HG02571 (cell line): ENCODE data around the gene EXOC7.
A peak's percentile ranks its signal among the peaks of the same experiment; 100 is the strongest.
"Not testable (repeated sequence)": the region's sequence is repeated elsewhere in the genome, so short reads cannot be mapped to it uniquely, and the experiment has no call there.

Experiments
- ATAC-seq: cut with Tn5 transposase; IDR thresholded peaks from one replicate; pipeline ENCODE4 v1.9.1; 2021; ENCODE audit warnings: mild to moderate bottlenecking, moderate library complexity; ENCODE audit not compliant: unreplicated experiment

The EXOC7 gene

GRCh38 chr17:76076146-76076764 lies 27.3 kb downstream of the EXOC7 start:
- ATAC-seq: no peak

- ATAC-seq: no peak
Measured at GRCh38 chr17:76075364-76076145, 28.0 kb downstream of the EXOC7 start.

GRCh38 chr17:76074390-76075363 lies 28.9 kb downstream of the EXOC7 start, which contains the start of gene GALR2:
GALR2 (plus strand) TSS chr17:76074781; CDS start chr17:76074884, 103 bp downstream.
- no peak for ATAC-seq

GRCh38 chr17:76072148-76072858 lies 31.3 kb downstream of the EXOC7 start, which contains the start of gene SRP68:
SRP68 (minus strand) TSS chr17:76072517; CDS start chr17:76072491, 26 bp downstream.
- peak; percentile 85 for ATAC-seq

- no peak for ATAC-seq
Measured at GRCh38 chr17:76071531-76072147, 31.9 kb downstream of the EXOC7 start.

GRCh38 chr17:76065775-76066174 lies 37.8 kb downstream of the EXOC7 start:
- ATAC-seq: no peak

GRCh38 chr17:76063875-76064546 lies 39.6 kb downstream of the EXOC7 start:
- no peak for ATAC-seq

GRCh38 chr17:76058264-76058663 lies 45.3 kb downstream of the EXOC7 start:
- ATAC-seq: not testable (repeated sequence)

- no peak for ATAC-seq
Measured at GRCh38 chr17:76056882-76057281, 46.7 kb downstream of the EXOC7 start.

GRCh38 chr17:76054112-76054476 lies 49.5 kb downstream of the EXOC7 start:
- ATAC-seq: no peak

- ATAC-seq: no peak
Measured at GRCh38 chr17:76053246-76054111, 50.1 kb downstream of the EXOC7 start.

- ATAC-seq: no peak
Measured at GRCh38 chr17:76051561-76051960, 52.0 kb downstream of the EXOC7 start.

- no peak for ATAC-seq
Measured at GRCh38 chr17:76050538-76051467, 52.8 kb downstream of the EXOC7 start.

GRCh38 chr17:76049836-76050537 lies 53.6 kb downstream of the EXOC7 start:
- ATAC-seq: no peak

- no peak for ATAC-seq
Measured at GRCh38 chr17:76049239-76049638, 54.3 kb downstream of the EXOC7 start.

GRCh38 chr17:76048711-76049110 lies 54.9 kb downstream of the EXOC7 start:
- ATAC-seq: no peak
